ENCODE results near the gene MYO7B. TPM values are rescaled to one million over a fixed set of nuclear protein-coding genes. Genes with fewer than 3 reads are reported as not detected.

Gene MYO7B
- polyA plus RNA-seq, 4 donors = 14.2 to 28.9 (median 22.9) TPM

DNA sequence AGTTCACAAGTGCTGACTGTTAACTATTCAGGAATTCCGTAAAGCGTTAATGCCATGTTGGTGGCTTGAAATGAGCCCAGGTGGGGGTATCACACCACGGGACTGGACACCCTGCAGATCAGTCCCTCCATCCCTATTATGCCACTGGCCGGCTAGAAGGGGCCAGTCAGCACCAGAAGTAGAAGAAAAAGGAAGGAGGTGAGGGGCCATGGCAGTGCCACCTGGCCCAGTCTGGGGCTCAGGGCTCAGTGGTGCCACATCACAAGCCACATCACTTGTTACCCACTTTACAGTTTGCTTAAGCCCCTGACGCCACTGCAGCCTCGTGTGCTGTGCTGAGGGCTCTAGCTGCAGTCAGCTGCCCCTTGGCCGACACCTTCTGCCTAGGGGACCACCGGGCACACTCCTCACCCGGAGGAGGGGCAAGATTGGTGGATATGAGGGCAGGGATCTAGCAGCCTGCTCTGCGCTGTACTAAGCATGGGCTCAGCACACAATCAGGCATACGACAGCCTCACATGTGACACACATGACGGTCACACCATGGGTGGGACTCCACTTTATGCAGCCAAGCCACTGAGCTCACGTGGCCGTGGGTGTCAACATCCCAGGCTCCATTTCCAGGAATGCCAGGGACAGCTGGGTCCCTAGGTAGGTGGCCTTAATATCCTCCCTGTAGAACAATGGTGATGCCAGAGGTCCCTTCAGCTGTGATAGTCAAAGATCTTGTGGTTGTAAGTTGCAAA, 136.2 kb downstream of the MYO7B start:
- no peak for DNase-seq (ENCODE audit: low read depth in 4 of 4, low spot score in 2 of 4)

DNA sequence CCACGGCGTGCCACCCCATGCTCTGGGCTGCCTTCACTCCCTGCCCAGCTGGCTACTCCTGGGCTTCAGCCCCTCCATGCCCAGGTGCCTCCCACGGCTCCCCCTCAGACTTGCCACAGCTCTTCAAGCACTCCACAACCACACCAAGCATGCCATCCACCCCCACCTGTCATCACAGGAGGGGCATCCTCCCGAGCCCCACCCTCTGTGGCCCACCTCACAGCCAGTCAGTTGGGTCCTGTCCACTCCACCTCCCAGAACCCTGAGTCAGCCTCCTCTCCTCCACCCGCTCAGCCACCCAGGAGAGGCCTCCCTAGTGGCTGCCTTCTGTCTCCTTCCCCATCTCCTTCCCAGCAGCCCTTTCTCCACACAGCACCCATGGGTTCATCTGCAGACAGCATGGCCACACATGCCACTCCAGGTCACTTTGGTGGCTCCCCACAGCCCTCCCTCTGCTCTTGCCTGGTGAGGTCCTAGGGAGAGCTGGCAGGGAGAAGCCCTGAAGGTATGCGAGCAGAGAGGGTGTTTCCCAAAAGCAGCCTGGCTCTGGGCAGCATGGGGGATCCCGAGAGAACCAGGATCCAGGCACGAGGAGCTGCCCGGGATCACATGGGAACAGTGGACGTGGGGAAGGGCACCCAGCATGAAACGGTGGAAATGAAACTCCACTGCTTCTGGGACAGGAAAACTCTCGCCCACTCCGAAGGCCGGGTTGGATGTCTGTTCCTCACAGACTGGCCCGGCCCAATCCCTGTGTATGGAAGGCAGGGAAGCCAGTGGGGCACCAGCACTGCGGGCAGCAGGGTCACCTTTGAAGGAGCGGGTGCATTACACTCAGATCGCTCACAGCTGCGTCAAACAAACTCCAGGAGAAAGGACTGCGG, 137.1 kb downstream of the MYO7B start:
- DNase-seq (ENCODE audit: low read depth in 4 of 4, low spot score in 2 of 4) = no peak

DNA sequence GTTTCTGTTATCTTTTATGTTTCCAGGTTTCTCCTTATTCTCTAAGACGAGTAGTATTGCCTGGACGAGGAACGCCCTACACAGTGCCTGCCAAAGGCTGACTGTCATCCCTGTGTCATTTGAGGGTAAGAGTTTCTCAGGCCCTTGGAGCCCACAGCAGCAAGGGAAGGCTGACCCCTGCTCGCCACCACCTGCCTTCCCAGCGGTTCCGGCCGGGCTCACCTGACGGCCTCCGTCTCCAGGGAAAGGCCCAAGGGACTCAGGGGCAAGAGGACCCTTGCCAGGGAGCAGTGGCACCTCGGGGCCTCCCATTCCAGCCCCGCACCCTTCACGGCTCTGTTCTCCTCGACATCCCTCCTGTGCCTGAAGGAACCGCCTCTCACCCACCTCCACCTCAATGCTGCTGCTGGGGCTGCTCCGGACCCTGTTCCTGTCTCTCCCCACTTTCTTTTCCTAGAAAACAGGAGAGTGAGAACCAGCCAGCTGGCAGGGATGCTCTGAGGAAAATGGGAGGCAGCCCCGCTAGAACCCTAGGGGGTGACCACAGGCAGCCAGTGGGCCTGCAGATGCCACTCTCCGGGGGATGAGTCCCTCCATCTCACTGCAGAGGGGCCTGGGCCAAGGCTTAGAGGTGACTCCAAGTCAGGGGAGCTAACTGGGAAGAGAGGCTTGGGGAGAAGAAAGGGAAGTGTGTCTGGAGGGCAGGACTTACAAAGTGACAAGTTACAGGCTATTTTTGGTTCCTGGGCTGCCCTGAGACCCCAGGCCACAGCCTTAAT, 138.0 kb downstream of the MYO7B start:
- DNase-seq (ENCODE audit: low read depth in 4 of 4, low spot score in 2 of 4) = no peak

DNA sequence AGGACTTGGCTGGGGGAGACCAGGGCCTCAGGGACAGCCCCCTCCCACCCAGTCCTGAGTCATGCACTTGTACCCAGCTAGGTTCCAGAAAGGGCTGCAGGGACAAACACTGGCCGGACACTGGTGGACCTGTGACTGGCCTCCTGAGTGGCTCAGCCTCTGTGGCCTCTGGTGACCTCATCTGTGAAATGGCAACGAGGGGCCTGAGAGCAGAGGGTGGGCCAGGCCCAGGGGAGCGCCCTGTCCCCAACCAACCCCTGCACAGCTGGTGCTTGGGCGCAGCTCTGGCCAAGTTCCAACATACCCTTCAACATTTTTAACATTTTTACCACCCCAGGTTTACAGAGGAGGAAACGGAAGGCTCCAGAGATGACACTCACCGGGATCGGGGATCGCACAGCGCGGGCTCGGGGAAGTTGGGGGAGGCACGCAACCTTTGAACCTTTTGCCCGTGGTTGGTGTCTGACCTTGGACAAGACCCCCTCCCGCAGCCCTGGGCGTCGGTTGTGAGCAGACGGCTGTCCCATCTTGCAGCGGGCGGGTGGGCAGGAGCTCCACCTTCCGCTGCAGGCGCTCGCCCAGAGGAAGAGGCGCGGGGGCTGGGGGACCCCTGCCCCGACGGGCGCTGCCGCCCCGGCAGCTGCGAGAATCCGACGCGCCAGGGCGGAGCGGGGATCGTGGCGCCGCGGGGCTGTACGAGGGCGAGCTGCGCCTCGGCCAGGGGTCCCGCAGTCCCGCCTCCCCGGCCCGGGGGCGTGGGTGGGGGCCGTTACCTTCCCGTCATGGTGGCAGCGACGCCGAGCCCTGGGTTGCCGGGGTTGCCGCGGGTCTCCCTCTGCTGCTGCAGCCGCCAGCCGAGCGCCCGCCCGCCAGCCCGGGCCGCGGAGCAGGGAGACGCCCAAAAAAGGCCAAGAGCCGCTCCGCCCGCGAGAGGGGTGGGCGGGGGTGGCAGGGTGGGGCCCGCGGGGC, 139.0 kb downstream of the MYO7B start:
- DNase-seq (ENCODE audit: low read depth in 4 of 4, low spot score in 2 of 4) = no peak

DNA sequence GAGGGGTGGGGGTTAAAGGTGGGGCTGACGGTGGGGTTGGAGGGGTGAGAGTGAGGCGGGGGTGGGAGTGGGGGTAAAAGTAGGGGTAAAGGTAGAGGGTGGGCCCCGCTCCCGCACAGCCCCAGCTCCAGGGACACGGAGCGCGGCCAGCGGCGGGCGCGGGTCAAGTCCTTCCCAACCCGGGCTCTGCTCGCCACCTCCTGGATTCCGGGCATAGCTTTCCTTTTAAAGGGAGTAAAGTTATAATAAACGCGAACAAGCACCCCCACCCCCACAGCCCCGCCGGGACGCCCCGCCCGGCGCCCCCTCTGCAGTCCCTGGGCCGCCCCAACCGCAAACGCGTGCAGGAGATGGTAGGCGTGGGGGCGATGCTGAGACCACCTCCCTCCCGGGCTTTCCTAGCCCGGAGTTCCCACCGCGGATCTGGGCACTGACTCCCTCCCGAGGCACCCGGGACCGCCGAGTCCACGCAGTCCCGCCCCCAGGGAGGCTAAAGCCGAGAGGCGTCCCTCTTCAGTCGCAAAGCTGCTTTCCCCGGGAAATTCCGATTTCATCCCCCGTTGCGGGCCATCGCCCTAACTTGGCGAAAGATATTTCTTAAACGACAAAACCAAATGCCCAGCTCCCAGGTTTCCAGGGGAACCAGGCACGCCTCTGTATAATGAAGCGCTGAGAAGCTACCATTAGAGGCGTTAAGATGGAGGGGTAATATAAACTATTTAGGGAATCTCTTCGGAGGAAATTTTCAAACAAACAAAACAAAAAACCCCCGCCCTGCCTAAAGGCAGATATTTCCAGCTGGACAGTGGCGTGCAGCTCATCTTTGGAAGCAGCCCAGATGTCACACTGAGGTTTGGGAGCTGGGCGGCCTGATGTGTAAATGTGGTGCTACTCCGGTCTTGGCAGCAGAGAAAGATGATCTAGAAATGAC, 140.1 kb downstream of the MYO7B start, which contains the start of gene LIMS2:
LIMS2 (minus strand) TSS at position 200 of the 931 bp plus-strand sequence. CDS start 506 bp downstream, outside the sequence.
- no peak for DNase-seq (ENCODE audit: low read depth in 4 of 4, low spot score in 2 of 4)

DNA sequence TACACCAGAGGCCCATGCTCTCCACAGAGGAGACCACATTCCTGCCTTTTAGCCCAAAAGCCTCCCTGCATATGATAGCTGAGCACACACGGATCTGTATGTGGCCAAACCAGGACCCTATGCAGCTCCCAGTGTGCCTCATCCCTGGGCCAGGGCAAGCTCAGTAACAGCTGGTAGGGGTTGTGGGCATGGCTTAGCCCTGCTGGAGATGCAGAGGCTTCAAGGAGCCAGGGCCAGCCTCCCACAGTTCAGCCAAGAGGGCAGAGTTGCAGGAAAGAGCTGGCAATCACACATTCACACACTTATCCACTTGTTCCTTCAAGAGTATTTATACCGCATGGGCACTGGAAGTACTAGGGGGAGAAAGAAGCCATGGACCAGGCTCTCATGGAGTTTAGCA, 141.4 kb downstream of the MYO7B start:
- no peak for DNase-seq (ENCODE audit: low read depth in 4 of 4, low spot score in 2 of 4)

DNA sequence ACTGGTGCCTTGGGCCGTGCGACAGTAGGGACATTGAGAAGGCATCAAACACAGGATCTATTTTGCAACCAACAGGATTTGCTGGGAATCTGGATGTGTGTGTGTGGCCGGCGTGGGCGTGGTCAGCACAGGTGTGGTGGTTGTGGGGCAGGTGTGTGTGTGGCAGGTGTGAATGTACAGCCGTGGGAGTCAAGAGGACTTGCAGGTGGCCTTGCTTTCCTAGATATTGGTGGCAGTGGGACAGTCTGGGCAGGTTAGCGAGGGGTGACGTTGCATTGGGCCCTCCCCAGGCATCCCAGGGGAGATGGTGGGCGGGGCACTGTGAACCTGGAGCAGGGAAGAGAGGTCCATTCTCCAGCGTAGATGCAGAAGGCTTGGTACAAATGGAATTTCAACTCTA, 143.0 kb downstream of the MYO7B start:
- no peak for DNase-seq (ENCODE audit: low read depth in 4 of 4, low spot score in 2 of 4)

DNA sequence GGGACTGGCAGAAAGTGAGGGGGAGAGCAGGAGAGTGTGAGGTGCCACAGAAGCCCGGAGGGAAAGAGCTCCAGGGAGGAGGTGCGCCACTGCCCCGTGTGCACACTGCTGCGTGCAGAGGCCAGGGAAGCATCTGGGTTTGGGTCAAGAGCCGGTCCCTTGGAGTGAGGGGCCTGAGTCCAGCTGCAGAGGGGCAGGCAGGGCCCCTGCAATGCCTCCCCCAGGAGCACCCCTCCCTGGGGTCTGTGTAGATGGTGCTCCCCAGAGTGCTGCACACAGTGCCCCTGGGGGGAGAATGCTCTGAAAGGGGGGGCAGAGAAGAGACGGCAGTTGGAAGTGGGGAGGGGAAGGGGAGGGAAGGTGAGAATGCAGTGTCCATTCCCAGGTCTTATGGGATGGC, 143.5 kb downstream of the MYO7B start:
- DNase-seq (ENCODE audit: low read depth in 4 of 4, low spot score in 2 of 4) = no peak

DNA sequence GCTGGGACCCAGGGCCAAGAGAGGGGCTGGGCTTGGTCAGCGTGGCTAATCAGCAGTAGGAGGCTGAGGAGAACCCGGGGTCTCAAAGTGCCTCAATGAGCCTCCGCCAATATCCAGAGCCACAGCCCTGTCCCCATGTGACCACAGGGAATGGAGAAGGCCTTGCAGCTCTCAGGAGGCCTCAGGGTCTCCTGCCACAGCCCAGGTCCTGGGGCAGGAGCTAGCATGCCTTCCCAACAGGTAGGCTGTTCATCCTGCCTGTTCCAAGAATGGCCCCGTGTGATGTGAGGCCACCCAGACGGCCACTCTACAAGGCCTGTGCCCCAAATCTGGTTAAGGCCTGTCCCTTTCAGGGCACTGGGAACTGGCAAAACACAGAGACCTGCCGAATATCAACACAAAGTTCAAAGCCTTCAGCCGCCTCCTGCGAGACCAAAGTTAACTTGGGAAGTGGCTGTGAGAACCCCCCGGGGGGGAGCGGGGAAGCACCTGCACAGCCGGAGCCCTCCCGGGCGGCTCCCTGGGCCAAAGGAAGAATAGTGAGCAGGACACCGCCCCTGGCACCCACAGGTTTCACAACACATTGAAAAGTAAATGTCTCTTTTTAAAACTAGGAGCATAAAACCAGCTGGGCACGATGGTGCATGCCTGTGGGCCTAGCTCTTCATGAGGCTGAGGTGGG, 144.3 kb downstream of the MYO7B start:
- no peak for DNase-seq (ENCODE audit: low read depth in 4 of 4, low spot score in 2 of 4)

DNA sequence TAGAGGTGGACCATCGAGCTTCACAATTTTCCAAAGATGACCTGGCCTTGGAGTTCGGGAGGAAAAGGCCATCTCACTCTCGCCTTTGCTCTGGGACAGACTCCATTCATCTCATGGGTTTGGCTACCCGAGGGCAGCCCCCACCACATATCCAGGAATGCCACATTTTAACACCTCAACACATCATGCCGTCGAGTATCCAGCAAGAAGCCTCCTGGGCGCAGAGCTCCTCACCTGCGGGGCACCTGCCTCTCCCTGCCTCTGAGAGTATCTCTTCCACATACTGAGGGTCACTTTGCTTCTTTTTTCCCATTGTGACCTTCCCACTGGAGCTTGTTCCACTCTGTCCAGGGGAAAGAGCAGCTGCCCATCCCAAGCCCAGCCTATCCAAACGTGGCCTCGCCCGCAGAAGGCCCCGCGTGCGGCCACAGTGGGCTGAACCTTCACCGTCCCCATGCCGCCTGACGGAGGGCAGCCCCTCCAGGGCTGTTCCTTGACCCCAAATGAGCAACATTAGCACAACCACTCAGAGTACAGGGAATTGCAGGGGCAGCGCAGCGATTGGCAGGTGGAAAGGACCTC, 145.3 kb downstream of the MYO7B start:
- DNase-seq (ENCODE audit: low read depth in 4 of 4, low spot score in 2 of 4) = no peak

DNA sequence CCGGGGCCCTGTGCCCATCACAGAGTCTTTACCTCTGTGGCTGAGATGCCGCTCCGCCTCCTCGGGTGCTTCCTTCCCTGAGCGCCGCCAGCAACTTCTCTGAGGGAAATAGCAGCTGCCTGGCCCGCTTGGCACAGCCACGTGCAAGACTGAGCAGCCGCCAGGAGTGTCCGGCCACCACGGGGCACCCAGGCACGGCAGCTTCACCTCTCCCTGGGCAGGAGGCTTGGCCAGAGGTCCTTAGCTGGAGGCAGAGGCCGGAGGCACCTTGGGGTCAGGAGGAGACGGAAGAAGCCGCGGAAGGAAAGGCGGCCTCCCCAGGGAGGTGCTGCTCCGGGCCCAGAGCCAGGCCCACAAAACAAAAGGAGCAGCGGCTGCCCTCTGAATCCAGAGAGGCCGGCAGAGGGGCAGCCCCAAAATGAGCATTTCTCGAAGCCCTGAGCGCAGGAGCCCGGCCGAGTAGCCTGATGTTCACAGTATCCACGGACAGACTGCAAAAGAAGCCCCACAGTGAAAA, 145.9 kb downstream of the MYO7B start:
- no peak for DNase-seq (ENCODE audit: low read depth in 4 of 4, low spot score in 2 of 4)

DNA sequence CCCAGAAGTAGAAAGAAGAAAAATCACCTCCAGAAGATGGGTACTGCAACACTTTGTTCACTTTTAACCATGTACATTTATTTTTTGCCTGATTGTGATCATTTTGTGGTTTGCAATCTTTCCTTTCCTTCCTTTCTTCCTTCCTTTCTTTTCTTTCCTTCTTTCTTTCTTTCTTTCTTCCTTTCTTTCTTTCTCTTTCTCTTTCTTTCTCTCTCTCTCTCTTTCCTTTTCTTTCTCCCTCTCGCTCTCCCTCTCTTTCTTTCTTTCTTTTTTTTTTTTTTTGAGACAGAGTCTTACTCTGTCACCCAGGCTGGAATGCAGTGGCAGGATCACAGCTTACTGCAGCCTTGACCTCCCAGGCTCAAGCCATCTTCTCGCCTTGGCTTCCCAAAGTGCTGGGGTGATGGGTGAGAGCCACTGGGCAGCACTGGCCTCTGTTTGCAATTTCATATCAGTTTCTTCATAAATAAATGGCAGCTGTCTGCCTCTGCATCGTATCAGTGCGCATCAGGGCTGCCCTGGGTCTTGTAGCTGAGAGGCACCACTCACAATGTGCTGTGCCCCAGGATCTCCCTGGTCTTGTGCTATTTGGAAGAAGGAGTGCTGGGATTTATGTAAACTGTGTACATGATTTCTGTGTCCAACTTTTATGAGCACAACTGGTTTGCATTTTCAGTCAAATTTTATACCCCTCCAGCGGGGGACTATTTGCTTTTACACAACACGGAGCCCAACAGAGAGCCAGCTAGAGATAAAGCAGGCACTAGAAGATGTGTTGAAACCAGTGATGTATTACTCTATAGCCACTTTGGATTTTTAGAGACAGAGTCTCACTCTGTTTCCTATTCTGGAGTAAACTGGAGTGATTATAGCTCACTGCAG, 146.7 kb downstream of the MYO7B start:
- DNase-seq (ENCODE audit: low read depth in 4 of 4, low spot score in 2 of 4) = no peak

DNA sequence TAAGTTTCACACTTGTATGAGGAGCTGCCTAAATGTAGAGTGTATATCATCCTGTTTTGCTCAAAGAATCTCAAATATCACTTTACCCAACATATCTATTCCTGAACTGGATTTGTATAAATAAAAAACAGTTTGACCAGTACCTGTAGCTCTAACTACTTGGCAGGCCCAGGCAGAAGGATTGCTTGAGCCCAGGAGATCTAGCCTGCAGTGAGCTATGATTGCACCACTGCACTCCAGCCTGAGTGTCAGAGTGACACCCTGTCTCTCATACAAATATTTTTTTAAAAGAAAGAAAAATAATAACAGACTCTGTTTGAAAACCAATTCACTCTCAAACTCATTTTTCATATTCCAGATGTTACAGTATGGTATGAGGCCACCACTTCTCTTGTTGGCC, 147.6 kb downstream of the MYO7B start:
- no peak for DNase-seq (ENCODE audit: low read depth in 4 of 4, low spot score in 2 of 4)

DNA sequence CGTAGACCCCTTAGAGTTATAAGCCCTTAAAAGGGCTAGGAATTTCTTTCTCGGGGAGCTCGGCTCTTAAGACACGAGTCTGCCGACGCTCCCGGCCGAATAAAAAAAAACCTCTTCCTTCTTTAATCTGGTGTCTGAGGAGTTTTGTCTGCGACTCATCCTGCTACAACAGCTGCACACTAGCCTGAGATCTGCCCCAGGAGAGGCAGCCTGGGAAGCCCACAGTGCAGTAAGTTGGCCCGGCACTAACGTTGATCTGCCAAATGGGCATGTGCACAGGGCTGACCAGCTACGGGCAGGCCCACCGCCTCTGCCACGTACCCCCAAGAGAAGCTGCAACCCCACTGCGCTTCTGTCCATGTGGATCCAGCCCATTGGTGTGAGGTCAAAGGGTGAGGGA, 148.3 kb downstream of the MYO7B start:
- DNase-seq (ENCODE audit: low read depth in 4 of 4, low spot score in 2 of 4) = no peak

DNA sequence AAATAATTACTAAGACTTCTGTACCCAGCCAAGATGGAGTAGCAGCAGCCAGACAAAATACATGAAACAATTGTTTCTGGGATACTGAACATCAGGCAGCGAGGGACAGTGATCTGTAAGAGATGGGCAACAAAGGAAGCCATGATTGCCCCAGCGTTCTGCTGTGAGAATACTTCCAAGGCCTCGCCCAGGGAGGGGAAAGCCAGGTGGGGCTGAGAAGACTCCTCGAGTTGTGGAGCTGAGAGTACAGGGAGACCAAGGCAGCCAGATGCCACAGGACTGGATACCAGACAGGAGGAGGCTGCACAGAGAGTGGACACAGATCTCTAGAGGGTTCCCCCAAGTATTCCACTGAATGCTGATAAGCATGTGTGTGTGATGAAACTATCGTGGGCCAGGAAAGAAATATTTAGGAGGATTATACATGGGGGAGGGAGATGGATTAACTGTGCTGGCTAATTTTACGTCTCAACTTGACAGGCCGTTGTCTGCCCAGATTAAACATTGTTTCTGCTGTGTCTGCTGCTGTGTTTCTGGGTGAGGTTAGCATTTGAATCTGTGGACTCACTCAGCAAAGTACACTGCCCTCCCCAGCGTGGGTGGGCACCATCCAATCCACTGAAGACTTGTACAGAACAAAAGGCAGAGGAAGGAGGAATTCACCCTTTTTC, 150.1 kb downstream of the MYO7B start:
- DNase-seq (ENCODE audit: low read depth in 4 of 4, low spot score in 2 of 4) = no peak

Data from left renal cortex interstitium (tissue), 4 donors.